Endometrium (tissue), 2 donors: Measurements from ENCODE around the gene CD7.

Experiments used
- FAIRE-seq: peaks from 2 replicates; lab custom pipeline; 2012; peaks lifted over from hg19 to GRCh38; lab: Jason Lieb, UNC
- donor health status: control.
- donor health status: control.

The CD7 gene

GRCh38 chr17:82346342-82347300, 29.2 kb upstream of the CD7 start:
- FAIRE-seq = no peak

GRCh38 chr17:82345151-82345976, 28.0 kb upstream of the CD7 start:
- no peak for FAIRE-seq

DNA sequence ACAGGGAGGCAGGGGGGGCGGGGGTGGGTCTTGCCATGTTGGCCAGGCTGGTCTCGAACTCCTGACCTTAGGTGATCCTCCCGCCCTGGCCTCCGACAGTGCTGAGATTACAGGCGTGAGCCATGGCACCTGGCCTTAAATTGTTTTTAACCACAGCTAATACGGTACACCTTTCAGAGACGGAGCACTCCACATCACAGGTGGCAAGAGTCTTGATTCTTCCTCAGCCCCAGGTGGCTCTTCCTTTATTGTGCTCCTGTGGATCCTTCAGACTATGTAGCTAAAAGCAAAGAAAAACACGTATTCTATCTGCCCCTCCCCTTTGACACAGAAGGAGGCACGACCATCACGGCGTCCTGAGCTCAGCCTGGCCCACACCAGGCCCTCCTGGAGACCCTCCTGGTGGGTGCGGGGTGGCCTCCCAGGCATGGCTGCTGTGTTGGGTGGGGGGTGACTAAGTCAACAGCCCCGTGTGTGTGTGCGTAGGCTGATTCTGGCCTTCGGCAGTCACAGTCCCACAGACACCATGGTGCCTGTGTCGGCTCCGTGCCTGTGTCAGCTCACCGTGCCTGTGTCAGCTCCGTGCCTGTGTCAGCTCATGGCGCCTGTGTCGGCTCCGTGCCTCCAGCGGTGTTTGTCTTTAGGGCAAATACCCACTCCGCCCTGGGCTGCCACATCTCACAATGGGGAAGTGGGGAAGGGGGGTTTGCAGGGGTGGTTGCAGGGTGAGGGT, 26.9 kb upstream of the CD7 start:
- no peak for FAIRE-seq

DNA sequence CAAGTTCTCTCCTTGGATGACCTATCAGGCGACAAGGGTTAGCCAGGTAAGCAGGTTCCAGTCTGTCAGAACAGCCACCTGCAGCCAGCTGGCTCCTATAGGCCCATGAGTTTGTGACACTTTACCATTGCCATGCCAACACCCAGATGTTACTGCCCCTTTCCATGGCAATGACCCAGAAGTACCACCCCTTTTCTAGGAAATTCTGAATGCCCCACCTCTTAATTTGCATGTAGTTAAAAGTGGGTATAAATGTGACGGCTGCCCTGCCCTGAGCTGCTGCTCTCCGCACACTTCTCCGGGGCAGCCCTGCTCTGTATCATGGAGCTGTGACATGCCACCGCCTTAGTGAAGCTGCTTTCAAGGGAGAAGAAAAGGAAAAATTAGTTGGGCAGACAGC, 26.2 kb upstream of the CD7 start:
- FAIRE-seq = no peak

GRCh38 chr17:82342361-82343079, 25.1 kb upstream of the CD7 start:
- FAIRE-seq = no peak

GRCh38 chr17:82339634-82340580, 22.5 kb upstream of the CD7 start:
- no peak for FAIRE-seq

DNA sequence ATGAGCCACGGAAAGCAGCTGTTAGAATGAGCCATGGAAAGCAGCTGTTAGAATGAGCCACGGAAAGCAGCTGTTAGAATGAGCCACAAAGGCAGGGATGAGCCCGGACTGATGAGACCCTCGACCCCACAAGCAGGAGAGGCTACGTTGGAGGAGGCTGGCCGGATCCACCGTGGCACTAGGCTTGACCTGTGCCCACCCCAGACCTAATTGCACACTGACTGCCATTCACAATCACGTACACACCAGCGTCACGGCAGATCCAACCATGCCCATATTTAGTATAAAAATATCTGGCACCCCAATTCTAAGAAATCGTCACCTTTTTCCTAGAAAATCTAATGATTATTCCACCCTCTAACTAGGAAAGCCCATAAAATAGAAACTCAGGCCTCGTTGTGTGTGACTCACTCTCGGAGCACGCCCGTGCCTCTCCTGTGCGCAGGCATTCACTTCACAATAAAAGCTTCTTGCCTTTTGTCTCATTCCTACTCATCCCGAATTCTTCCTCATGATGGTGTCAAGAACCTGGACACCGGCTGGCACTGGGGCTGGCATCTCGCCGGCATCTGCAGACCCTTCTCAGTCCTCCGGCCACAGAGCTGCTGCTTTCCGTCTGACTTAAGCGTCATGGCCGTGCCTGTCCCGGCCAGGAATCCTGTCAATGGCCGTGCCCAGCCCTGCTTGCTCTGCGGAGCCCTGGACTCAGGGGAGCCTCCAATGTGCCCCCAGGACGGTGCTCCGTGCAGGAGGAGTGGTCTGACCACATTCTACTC, 21.6 kb upstream of the CD7 start:
- no peak for FAIRE-seq

DNA sequence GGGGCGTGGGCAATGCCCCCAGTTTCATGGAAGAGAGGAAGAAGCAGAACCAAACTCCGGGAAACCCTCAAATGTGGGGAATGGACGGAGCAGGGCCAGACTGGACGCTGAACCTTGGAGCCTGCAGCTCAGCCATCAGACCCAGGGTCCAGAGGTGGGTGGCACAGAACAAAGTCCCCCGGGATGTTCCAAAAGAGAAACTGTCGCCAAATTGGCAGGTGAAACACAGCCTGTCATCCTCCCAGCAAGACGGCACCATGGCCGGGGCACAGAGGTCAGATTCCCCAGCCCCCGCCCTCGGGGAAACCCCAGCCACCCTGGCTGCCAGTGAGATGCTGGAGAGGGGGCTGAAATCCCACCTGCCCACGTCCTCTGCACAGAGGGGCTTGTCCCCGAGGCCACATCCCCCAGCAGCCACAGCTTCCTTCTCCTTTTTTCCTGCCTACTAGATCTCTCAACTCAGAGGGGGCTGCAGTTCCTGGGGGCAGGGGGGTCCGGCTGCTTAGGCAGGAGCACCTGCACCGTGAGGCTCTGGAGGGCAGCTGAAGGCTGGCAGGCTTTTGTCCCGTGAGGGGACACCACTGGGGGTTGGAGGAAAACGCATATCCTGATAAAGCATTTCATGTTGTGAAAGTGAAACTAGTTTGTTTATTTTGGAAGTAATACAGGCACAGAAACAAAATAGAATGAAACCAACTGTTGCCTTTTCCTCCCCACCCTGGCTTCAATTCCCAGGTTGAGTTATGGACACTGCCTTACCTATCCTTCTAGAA, 17.4 kb upstream of the CD7 start:
- no peak for FAIRE-seq

DNA sequence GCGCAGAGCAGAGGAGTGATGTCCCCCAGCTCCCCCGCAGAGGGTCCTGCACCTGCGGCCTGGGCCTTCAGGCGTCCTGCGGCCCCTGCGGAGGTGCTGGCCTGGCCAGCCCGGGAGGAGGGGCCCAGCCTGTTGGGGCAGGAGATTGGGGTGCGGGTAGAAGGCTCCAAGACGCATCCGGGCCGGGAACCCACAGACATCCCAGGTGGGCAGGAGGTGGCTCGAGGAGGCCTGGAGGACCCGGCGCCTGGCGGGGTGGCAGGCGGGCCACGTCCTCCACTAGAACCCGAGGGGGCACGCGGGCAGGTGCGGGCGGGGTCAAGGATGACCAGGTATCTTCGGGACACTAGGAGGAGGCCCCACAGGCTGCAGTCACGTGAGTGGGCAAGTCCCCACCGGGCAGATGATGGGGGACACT, 16.8 kb upstream of the CD7 start:
- FAIRE-seq = no peak

DNA sequence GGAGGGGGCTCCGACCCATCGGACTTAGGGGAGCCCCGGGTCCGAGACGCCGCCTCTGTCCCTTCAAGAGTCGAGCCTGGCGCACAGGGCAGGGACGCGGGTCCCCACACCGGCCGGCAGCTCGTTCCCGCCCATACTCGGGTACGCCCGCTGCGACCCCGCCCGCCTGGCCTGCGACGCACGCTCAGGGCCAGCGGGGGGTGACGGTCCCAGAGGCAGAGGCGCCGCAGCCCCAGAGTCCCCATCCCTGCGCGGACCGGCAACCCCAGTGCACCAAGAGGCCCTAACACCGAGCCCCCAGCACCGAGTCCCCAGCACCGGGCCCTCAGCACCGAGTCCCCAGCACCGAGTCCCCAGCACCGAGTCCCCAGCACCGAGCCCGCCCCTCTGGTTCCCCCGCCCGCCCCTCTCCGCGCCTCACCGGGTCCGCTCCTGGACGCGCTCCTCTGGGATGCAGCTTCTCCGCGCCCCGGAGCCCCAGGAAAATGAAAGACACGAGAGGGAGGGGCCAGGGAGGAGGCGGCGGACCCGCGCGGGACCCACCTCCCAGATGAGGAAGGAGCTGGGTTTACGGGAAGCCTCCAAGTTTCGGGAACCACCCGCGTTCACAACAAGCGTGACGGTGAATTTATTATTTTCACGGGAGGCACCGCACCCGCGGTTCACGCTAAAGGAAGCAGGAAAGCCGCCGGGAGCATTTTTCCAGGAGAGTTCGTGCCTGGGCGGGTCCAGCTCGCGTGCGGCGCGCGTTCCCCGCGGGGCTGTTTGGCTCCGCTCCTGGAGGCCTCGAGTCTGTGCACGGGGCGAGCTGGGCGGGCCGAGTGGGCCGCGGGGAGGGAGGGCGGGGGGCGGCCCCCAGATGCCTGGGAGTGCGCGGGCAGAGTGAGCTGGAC, 16.1 kb upstream of the CD7 start, which contains the start of gene SECTM1:
Gene SECTM1, minus strand, starts transcription at position 488 of the 893 bp plus-strand sequence. CDS start 6,526 bp downstream, outside the sequence.
- FAIRE-seq = no peak

GRCh38 chr17:82332669-82333278, 15.4 kb upstream of the CD7 start:
- no peak for FAIRE-seq

- FAIRE-seq = no peak
Observed at GRCh38 chr17:82331345-82331939, 14.0 kb upstream of the CD7 start.

- FAIRE-seq = no peak
Observed at GRCh38 chr17:82330322-82331239, 13.2 kb upstream of the CD7 start.

- no peak for FAIRE-seq
Observed at GRCh38 chr17:82329683-82330321, 12.4 kb upstream of the CD7 start.

- no peak for FAIRE-seq
Observed at GRCh38 chr17:82328994-82329507, 11.6 kb upstream of the CD7 start.
